ENCODE measurements around the gene SORBS2. TPM values are rescaled to one million over a fixed set of nuclear protein-coding genes. Genes with fewer than 3 reads are reported as not detected.

The SORBS2 gene
- total RNA-seq, 4 donors from 2014 or later, result 92.7 to 234 (median 122) TPM

DNA sequence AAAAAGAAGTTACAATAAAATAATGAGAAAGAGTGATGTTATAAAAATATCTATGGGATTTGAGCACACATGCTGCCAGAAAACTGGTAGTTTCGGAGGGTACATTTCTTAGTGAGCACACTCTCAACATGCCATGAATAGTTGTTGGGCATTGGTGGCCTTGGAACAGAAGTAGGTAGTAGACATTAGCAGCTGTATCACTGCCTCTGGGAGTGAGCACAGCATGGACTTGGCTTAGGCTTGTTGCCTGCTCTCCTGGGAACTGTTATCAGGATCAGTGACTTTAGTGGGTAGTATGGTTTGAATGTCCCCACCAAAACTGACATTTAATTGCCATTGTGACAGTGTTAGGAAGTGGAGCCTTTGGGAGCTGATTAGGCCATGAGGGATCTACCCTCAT, 263.4 kb downstream of the SORBS2 start:
- H3K9me3 ChIP-seq, result no peaks in the 10 kb centered on the region
- DNase-seq, result no peak
- intact Hi-C loops (cut with DNase I; ENCODE audit: low total_unique reads), result no loop called here
- no peaks in the 10 kb centered on the region for H3K36me3 ChIP-seq
- in situ Hi-C loops (cut with MboI; ENCODE audit: low pct_ligation_motif_present in 1 of 4, low pct_unique_long_range_greater_than_20kb in 1 of 4, low sequenced_read_pairs in 3 of 4), result no loop called here
- H3K27ac ChIP-seq, result no peak overlapping the region
- WGBS, 2 donors (ENCODE audit: low coverage in 1 of 2), result 71 to 77% methylated on average over 1 of the region's 1 CpG
- no peaks in the 10 kb centered on the region for H3K4me1 ChIP-seq
- no peak for TF ChIP-seq EP300 (IDR thresholded peaks at IDR 0.05; ENCODE audit: low read depth)
- TF ChIP-seq POLR2A (IDR thresholded peaks at IDR 0.05), result no peak
- TF ChIP-seq, protein P1, sequence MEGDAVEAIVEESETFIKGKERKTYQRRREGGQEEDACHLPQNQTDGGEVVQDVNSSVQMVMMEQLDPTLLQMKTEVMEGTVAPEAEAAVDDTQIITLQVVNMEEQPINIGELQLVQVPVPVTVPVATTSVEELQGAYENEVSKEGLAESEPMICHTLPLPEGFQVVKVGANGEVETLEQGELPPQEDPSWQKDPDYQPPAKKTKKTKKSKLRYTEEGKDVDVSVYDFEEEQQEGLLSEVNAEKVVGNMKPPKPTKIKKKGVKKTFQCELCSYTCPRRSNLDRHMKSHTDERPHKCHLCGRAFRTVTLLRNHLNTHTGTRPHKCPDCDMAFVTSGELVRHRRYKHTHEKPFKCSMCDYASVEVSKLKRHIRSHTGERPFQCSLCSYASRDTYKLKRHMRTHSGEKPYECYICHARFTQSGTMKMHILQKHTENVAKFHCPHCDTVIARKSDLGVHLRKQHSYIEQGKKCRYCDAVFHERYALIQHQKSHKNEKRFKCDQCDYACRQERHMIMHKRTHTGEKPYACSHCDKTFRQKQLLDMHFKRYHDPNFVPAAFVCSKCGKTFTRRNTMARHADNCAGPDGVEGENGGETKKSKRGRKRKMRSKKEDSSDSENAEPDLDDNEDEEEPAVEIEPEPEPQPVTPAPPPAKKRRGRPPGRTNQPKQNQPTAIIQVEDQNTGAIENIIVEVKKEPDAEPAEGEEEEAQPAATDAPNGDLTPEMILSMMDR (IDR thresholded peaks at IDR 0.05), result no peak
- TF ChIP-seq POLR2AphosphoS5 (IDR thresholded peaks at IDR 0.05), result no peak
- H3K4me3 ChIP-seq, result no peak overlapping the region
- H3K27me3 ChIP-seq, result no peaks in the 10 kb centered on the region

DNA sequence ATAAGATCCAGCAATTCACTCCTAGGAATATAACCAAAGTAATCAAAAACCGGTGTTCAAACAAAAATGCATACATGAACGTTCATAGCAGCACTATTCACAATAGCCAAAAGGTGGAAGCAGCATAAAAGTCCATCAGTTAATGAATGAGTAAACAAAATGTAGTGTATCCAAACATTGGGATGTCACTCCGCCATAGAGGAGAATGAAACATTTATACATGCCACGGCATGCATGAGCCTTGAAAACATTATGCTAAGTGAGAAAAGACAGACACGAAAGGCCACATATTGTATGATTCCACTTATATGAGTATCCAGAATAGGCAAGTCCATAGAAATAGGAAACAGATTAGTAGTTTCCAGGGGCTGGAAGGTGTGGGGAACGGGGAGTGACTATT, 265.7 kb downstream of the SORBS2 start:
- TF ChIP-seq POLR2A (IDR thresholded peaks at IDR 0.05) (no peak), EP300 (IDR thresholded peaks at IDR 0.05; ENCODE audit: low read depth) (no peak), POLR2AphosphoS5 (IDR thresholded peaks at IDR 0.05) (no peak)
- TF ChIP-seq, protein P1 (IDR thresholded peaks at IDR 0.05), result no peak
- peaks cover 0 to 9% (median 0%) of the 10 kb centered on the region in 4 donors for H3K4me1 ChIP-seq
- no peaks in the 10 kb centered on the region for H3K36me3 ChIP-seq
- H3K27ac ChIP-seq, result no peak overlapping the region
- no peak for DNase-seq
- in situ Hi-C loops (cut with MboI; ENCODE audit: low pct_ligation_motif_present in 1 of 4, low pct_unique_long_range_greater_than_20kb in 1 of 4, low sequenced_read_pairs in 3 of 4) (no loop called here), intact Hi-C loops (cut with DNase I; ENCODE audit: low total_unique reads) (no loop called here)
- H3K4me3 ChIP-seq, result no peak overlapping the region
- 68 to 78% methylated on average over 4 to 6 of the region's 6 CpGs for WGBS, 2 donors (ENCODE audit: low coverage in 1 of 2)
- H3K9me3 ChIP-seq, result no peaks in the 10 kb centered on the region
- no peaks in the 10 kb centered on the region for H3K27me3 ChIP-seq

DNA sequence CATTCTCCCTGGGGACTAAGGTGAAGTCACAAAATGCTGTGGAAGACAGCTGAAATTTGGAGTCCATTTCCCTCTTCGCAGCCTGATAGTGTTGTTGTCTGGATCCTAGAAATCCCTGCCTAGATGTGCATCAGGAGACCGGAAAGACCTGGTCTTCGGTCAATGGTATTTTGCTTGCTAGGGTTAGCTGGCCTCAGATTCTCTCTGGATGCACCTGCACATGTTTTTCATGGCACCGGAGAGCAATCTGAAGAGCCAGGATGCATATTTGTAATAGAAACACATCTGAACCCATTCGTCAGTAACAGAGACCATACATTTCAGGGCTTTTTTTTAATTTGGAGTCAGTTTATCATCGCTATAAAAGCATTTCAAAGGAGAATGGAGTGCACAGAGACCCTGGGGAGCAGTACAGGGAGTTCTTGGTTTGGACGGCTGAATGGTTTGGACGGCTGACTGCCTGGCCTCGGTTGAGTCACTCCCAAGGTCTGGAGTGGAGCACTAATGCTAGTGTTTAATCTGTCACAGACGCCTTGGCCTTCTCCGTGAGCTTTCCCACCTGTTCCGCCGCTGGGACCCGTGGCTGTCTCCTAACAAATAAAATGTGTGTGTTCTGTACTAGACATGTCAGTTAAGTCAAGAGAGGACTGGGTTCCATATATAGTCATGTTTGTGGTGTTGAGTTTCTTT, 269.2 kb downstream of the SORBS2 start:
- no peak for TF ChIP-seq EP300 (IDR thresholded peaks at IDR 0.05; ENCODE audit: low read depth)
- TF ChIP-seq POLR2AphosphoS5 (IDR thresholded peaks at IDR 0.05), result peak; percentile 68 to 75 (median 71)
- H3K4me3 ChIP-seq, result no peak overlapping the region
- intact Hi-C loops (cut with DNase I; ENCODE audit: low total_unique reads) (no loop called here), in situ Hi-C loops (cut with MboI; ENCODE audit: low pct_ligation_motif_present in 1 of 4, low pct_unique_long_range_greater_than_20kb in 1 of 4, low sequenced_read_pairs in 3 of 4) (no loop called here)
- 66 to 72% methylated on average over 4 to 14 of the region's 14 CpGs for WGBS, 2 donors (ENCODE audit: low coverage in 1 of 2)
- H3K9me3 ChIP-seq, result no peaks in the 10 kb centered on the region
- H3K27ac ChIP-seq, result peak overlapping the region; percentile 23 to 42 (median 40)
- H3K36me3 ChIP-seq, result no peaks in the 10 kb centered on the region
- peak; percentile 58 for DNase-seq
- H3K27me3 ChIP-seq, result peaks cover 17% of the 10 kb centered on the region
- peaks cover 0 to 17% (median 0%) of the 10 kb centered on the region in 4 donors for H3K4me1 ChIP-seq

DNA sequence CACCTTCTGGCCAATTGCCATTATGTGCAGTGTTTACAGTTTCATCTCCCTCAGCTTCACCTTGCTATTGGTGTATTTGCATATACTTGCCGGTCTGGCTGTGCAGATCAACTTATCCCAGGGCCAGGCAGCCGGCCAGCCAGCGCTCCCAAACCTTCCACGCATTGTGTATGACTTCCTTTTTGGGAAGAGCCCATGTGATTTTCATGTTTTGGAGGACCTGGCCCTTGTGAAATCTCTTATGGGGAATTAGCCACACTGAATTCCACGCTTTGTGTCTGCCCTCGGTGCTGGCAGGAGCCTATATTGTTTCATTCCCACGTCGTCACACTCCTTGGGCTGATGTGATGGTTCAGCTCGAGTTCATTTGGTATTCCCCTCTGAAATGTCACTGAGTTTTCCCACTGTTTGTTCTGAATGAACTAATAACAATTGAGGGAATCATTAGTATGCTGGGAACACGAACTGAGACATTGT, 270.7 kb downstream of the SORBS2 start:
- in situ Hi-C loops (cut with MboI; ENCODE audit: low pct_ligation_motif_present in 1 of 4, low pct_unique_long_range_greater_than_20kb in 1 of 4, low sequenced_read_pairs in 3 of 4) (no loop called here), intact Hi-C loops (cut with DNase I; ENCODE audit: low total_unique reads) (no loop called here)
- WGBS, 2 donors (ENCODE audit: low coverage in 1 of 2), result 30 to 47% methylated on average over 2 to 10 of the region's 10 CpGs
- peaks cover 30% of the 10 kb centered on the region for H3K27me3 ChIP-seq
- TF ChIP-seq POLR2AphosphoS5 (IDR thresholded peaks at IDR 0.05), result no peak
- no peak for TF ChIP-seq EP300 (IDR thresholded peaks at IDR 0.05; ENCODE audit: low read depth)
- TF ChIP-seq POLR2A (IDR thresholded peaks at IDR 0.05), result no peak
- TF ChIP-seq, protein P1 (IDR thresholded peaks at IDR 0.05), result no peak
- H3K36me3 ChIP-seq, result no peaks in the 10 kb centered on the region
- peaks cover 0 to 17% (median under 1%) of the 10 kb centered on the region in 4 donors for H3K4me1 ChIP-seq
- peak overlapping the region; percentile 11 to 58 (median 44) for H3K27ac ChIP-seq
- peak; percentile 23 for DNase-seq
- H3K4me3 ChIP-seq, result no peak overlapping the region
- no peaks in the 10 kb centered on the region for H3K9me3 ChIP-seq

Data from transverse colon (tissue), 4 donors.